ENCODE results near the gene PXT1.

Gene PXT1

DNA sequence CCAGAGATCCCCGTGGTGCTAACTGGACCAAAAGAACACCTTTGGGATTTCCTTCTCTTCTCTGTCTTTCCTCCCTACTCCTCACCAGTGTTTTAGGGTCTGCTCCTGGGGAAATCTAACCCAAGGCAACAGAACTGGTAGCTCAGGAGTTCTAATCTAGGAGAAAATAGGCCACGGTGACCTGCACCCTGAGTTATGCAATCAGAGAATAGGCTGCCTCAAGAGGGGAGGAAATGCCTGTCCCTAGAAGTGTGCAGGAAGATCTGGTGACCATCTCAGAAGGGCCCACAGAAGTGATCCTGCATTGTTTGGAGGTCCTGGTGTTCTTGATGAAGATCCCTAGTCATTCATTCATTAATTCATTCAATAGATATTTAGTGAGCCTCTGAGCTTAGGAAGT lies 58.6 kb downstream of the PXT1 start:
- ChIA-PET CTCF (interaction anchor here (0.8 kb wide), 1 partner anchor 37 kb away, joined by 3 read pairs; no protein-coding TSS in a partner anchor), POLR2A (no interaction called here)
- Histone ChIP-seq H3K4me1 (ENCODE audit: control insufficient read depth, insufficient read depth, low read length) (peaks cover 6% of the 10 kb centered on the region; the same call in 1 of the 2 replicates), H3K36me3 (ENCODE audit: control insufficient read depth in 2 of 2, insufficient read depth in 1 of 2, low read length in 2 of 2) (no peaks in the 10 kb centered on the region), H3K4me3 (ENCODE audit: low read depth, low read length) (no peak overlapping the region), H3K9me3 (ENCODE audit: control insufficient read depth, insufficient read depth, low read depth, low read length) (no peaks in the 10 kb centered on the region), H3K27ac (ENCODE audit: extremely low read depth, low read depth, low read length) (no peak overlapping the region)
- TF ChIP-seq SCRT1 (tag by site-specific recombination; IDR thresholded peaks at IDR 0.05; ENCODE audit: borderline replicate concordance), result no peak
- TF ChIP-seq, protein P1, sequence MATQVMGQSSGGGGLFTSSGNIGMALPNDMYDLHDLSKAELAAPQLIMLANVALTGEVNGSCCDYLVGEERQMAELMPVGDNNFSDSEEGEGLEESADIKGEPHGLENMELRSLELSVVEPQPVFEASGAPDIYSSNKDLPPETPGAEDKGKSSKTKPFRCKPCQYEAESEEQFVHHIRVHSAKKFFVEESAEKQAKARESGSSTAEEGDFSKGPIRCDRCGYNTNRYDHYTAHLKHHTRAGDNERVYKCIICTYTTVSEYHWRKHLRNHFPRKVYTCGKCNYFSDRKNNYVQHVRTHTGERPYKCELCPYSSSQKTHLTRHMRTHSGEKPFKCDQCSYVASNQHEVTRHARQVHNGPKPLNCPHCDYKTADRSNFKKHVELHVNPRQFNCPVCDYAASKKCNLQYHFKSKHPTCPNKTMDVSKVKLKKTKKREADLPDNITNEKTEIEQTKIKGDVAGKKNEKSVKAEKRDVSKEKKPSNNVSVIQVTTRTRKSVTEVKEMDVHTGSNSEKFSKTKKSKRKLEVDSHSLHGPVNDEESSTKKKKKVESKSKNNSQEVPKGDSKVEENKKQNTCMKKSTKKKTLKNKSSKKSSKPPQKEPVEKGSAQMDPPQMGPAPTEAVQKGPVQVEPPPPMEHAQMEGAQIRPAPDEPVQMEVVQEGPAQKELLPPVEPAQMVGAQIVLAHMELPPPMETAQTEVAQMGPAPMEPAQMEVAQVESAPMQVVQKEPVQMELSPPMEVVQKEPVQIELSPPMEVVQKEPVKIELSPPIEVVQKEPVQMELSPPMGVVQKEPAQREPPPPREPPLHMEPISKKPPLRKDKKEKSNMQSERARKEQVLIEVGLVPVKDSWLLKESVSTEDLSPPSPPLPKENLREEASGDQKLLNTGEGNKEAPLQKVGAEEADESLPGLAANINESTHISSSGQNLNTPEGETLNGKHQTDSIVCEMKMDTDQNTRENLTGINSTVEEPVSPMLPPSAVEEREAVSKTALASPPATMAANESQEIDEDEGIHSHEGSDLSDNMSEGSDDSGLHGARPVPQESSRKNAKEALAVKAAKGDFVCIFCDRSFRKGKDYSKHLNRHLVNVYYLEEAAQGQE (tag by site-specific recombination; IDR thresholded peaks at IDR 0.05), result no peak
- no peak for TF ChIP-seq ZNF132 (tag by site-specific recombination; IDR thresholded peaks at IDR 0.05; ENCODE audit: borderline replicate concordance)
- TF ChIP-seq ZNF510 (tag by site-specific recombination; IDR thresholded peaks at IDR 0.05; ENCODE audit: insufficient replicate concordance), result no peak
- TF ChIP-seq, protein P2, sequence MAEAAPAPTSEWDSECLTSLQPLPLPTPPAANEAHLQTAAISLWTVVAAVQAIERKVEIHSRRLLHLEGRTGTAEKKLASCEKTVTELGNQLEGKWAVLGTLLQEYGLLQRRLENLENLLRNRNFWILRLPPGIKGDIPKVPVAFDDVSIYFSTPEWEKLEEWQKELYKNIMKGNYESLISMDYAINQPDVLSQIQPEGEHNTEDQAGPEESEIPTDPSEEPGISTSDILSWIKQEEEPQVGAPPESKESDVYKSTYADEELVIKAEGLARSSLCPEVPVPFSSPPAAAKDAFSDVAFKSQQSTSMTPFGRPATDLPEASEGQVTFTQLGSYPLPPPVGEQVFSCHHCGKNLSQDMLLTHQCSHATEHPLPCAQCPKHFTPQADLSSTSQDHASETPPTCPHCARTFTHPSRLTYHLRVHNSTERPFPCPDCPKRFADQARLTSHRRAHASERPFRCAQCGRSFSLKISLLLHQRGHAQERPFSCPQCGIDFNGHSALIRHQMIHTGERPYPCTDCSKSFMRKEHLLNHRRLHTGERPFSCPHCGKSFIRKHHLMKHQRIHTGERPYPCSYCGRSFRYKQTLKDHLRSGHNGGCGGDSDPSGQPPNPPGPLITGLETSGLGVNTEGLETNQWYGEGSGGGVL (tag by site-specific recombination; IDR thresholded peaks at IDR 0.05), result no peak
- TF ChIP-seq, protein P3, sequence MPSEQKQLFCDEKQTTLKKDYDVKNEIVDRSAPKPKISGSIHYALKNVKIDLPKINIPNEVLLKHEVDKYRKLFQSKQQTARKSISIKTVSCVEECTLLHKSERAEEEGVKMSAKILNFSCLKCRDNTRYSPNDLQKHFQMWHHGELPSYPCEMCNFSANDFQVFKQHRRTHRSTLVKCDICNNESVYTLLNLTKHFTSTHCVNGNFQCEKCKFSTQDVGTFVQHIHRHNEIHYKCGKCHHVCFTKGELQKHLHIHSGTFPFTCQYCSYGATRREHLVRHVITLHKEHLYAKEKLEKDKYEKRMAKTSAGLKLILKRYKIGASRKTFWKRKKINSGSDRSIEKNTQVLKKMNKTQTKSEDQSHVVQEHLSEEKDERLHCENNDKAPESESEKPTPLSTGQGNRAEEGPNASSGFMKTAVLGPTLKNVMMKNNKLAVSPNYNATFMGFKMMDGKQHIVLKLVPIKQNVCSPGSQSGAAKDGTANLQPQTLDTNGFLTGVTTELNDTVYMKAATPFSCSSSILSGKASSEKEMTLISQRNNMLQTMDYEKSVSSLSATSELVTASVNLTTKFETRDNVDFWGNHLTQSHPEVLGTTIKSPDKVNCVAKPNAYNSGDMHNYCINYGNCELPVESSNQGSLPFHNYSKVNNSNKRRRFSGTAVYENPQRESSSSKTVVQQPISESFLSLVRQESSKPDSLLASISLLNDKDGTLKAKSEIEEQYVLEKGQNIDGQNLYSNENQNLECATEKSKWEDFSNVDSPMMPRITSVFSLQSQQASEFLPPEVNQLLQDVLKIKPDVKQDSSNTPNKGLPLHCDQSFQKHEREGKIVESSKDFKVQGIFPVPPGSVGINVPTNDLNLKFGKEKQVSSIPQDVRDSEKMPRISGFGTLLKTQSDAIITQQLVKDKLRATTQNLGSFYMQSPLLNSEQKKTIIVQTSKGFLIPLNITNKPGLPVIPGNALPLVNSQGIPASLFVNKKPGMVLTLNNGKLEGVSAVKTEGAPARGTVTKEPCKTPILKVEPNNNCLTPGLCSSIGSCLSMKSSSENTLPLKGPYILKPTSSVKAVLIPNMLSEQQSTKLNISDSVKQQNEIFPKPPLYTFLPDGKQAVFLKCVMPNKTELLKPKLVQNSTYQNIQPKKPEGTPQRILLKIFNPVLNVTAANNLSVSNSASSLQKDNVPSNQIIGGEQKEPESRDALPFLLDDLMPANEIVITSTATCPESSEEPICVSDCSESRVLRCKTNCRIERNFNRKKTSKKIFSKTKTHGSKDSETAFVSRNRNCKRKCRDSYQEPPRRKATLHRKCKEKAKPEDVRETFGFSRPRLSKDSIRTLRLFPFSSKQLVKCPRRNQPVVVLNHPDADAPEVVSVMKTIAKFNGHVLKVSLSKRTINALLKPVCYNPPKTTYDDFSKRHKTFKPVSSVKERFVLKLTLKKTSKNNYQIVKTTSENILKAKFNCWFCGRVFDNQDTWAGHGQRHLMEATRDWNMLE (tag by site-specific recombination; conservative IDR thresholded peaks at IDR 0.05; ENCODE audit: low read depth), result no peak
- no peak for TF ChIP-seq ZNF600 (tag by site-specific recombination; IDR thresholded peaks at IDR 0.05)
- no peak for TF ChIP-seq ZBTB8A (tag by site-specific recombination; IDR thresholded peaks at IDR 0.05)
- TF ChIP-seq, protein P4, sequence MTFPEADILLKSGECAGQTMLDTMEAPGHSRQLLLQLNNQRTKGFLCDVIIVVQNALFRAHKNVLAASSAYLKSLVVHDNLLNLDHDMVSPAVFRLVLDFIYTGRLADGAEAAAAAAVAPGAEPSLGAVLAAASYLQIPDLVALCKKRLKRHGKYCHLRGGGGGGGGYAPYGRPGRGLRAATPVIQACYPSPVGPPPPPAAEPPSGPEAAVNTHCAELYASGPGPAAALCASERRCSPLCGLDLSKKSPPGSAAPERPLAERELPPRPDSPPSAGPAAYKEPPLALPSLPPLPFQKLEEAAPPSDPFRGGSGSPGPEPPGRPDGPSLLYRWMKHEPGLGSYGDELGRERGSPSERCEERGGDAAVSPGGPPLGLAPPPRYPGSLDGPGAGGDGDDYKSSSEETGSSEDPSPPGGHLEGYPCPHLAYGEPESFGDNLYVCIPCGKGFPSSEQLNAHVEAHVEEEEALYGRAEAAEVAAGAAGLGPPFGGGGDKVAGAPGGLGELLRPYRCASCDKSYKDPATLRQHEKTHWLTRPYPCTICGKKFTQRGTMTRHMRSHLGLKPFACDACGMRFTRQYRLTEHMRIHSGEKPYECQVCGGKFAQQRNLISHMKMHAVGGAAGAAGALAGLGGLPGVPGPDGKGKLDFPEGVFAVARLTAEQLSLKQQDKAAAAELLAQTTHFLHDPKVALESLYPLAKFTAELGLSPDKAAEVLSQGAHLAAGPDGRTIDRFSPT (tag by site-specific recombination; IDR thresholded peaks at IDR 0.05), result no peak
- TF ChIP-seq, protein P5, sequence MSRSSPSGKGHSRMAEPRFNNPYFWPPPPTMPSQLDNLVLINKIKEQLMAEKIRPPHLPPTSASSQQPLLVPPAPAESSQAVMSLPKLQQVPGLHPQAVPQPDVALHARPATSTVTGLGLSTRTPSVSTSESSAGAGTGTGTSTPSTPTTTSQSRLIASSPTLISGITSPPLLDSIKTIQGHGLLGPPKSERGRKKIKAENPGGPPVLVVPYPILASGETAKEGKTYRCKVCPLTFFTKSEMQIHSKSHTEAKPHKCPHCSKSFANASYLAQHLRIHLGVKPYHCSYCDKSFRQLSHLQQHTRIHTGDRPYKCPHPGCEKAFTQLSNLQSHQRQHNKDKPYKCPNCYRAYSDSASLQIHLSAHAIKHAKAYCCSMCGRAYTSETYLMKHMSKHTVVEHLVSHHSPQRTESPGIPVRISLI (tag by site-specific recombination; IDR thresholded peaks at IDR 0.05), result no peak
- no peak for TF ChIP-seq TRIM28 (IDR thresholded peaks at IDR 0.05; ENCODE audit: borderline replicate concordance, low read length)
- TF ChIP-seq ZNF830 (tag by site-specific recombination; IDR thresholded peaks at IDR 0.05; ENCODE audit: low read depth), result no peak
- TF ChIP-seq ZNF501 (tag by site-specific recombination; IDR thresholded peaks at IDR 0.05), result no peak
- no peak for TF ChIP-seq ZNF169 (tag by site-specific recombination; IDR thresholded peaks at IDR 0.05)

All from HEK293 (cell line).